VCaP (cell line): Measurements from ENCODE around the gene CTF1.
"Not testable (repeated sequence)": the region's sequence is repeated elsewhere in the genome, so short reads cannot be mapped to it uniquely, and the experiment has no call there.

Experiments
- H3K27ac ChIP-seq: fragments of 450-650 bp; 2 replicates; pipeline ENCODE4 v1.5.1; 2017
- TF ChIP-seq, protein P1 (sequence below): fragments of 450-650 bp; conservative IDR thresholded peaks from 2 replicates; pipeline ENCODE4 v1.5.1; 2017; ENCODE audit warnings: mild to moderate bottlenecking, moderate library complexity

The CTF1 gene, protein sequence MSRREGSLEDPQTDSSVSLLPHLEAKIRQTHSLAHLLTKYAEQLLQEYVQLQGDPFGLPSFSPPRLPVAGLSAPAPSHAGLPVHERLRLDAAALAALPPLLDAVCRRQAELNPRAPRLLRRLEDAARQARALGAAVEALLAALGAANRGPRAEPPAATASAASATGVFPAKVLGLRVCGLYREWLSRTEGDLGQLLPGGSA

GRCh38 chr16:30896261-30896888, at the start of gene CTF1:
TSS of gene CTF1 (plus strand) at chr16:30896614. CDS start at chr16:30896644, 30 bp downstream.
- TF ChIP-seq, protein P1, sequence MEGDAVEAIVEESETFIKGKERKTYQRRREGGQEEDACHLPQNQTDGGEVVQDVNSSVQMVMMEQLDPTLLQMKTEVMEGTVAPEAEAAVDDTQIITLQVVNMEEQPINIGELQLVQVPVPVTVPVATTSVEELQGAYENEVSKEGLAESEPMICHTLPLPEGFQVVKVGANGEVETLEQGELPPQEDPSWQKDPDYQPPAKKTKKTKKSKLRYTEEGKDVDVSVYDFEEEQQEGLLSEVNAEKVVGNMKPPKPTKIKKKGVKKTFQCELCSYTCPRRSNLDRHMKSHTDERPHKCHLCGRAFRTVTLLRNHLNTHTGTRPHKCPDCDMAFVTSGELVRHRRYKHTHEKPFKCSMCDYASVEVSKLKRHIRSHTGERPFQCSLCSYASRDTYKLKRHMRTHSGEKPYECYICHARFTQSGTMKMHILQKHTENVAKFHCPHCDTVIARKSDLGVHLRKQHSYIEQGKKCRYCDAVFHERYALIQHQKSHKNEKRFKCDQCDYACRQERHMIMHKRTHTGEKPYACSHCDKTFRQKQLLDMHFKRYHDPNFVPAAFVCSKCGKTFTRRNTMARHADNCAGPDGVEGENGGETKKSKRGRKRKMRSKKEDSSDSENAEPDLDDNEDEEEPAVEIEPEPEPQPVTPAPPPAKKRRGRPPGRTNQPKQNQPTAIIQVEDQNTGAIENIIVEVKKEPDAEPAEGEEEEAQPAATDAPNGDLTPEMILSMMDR: no peak
- H3K27ac ChIP-seq: no peak within 1 kb of the TSS

GRCh38 chr16:30846649-30847402, 49.6 kb upstream of the CTF1 start:
- TF ChIP-seq, protein P1: no peak
- H3K27ac ChIP-seq: no peak overlapping the region

GRCh38 chr16:30850246-30850645, 46.2 kb upstream of the CTF1 start:
- TF ChIP-seq, protein P1: no peak
- no peak overlapping the region for H3K27ac ChIP-seq

DNA sequence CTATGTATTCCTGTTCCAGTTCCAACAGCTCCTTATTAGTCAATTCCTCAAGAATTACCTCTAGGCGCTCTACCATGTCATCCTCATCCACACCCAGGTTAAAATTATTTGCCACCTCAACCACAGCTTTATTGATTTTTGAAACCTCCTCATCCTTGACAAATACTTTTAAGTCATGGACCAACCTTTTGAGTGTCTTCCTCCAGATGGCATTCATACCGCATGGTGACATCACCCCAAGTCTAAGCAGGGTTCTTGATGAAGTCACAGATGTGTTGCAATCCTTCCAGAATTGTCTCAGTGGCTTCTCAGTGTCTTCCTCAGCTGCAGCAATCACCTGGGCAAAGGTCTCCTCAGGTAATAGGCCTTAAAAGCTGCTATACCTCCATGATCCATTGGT, 42.7 kb upstream of the CTF1 start:
- H3K27ac ChIP-seq: no peak overlapping the region

GRCh38 chr16:30858111-30858495, 38.3 kb upstream of the CTF1 start:
- TF ChIP-seq, protein P1: no peak
- no peak overlapping the region for H3K27ac ChIP-seq

More for the DNA sequence above, 42.7 kb upstream of the CTF1 start:
- TF ChIP-seq, protein P1: no peak

GRCh38 chr16:30858829-30859423, 37.5 kb upstream of the CTF1 start:
- TF ChIP-seq, protein P1: no peak
- no peak overlapping the region for H3K27ac ChIP-seq

GRCh38 chr16:30860729-30861128, 35.7 kb upstream of the CTF1 start:
- H3K27ac ChIP-seq: not testable (repeated sequence)

- not testable (repeated sequence) for H3K27ac ChIP-seq
Measured at GRCh38 chr16:30863178-30863577, 33.2 kb upstream of the CTF1 start.
